A673 (cell line): ENCODE measurements around the gene VAC14.

Experiments
- CTCF ChIP-seq: fragments of 300-800, 200-600 bp; sonication (generic); conservative IDR thresholded peaks from 2 replicates; pipeline ENCODE4 v1.5.1; 2017; ENCODE audit warnings: low read depth, mild to moderate bottlenecking, antibody characterized with exemption, low read length, moderate library complexity, mixed read lengths
- EZH2 ChIP-seq: fragments of 200-600 bp; sonication (generic); IDR thresholded peaks from 2 replicates; pipeline ENCODE4 v1.6.1; 2017; ENCODE audit warnings: borderline replicate concordance, low read depth, mild to moderate bottlenecking, mixed read lengths, antibody characterized with exemption, low read length; ENCODE audit not compliant: poor library complexity, severe bottlenecking

GRCh38 chr16:70687671-70688245 is 113.2 kb downstream of the VAC14 start:
- TF ChIP-seq CTCF: no peak
- no peak for TF ChIP-seq EZH2
